ENCODE results near the gene LRRC4B. TPM values are rescaled to one million over a fixed set of nuclear protein-coding genes. Genes with fewer than 3 reads are reported as not detected.

The LRRC4B gene
- total and polyA plus RNA-seq, 2 donors (not counting 1 experiment from before 2014, with no cell fraction given), result 0.02 to 0.17 TPM

DNA sequence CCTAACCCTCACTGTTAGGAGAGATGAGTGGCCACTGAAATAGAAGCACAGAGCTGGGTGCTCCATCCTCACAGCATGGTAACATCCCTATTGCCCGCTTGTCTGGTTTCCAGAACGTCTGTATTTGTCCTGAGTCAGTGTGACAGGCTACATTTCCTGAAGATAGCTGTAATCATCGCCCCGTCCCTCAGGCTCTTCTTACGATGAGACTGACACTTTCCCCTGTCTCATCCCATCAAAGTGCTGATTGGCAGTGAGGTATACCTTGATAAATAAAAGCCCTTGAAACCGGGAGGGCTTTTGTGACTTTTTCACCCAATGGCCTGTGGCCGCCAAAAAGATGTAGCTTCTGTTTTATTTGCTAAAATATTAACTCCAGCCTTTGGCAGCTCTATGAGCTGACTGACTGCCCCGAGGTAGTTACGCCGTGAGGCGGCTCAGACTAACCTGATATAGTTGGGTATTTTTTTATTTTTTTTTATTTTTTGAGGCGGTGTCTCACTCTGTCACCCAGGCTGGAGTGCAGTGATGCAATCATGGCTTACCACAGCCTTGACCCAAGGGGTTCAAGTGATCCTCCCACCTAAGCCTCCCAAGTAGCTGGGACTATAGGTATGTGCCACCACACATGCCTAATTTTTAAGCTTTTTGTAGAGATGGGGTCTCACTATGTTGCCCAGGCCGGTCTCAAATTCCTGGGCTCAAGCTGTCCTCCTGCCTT lies 5.7 kb upstream of the LRRC4B start:
- TF ChIP-seq EZH2 (IDR thresholded peaks at IDR 0.05; ENCODE audit: low read length, missing control alignments), result no peak
- TF ChIP-seq, protein P1, sequence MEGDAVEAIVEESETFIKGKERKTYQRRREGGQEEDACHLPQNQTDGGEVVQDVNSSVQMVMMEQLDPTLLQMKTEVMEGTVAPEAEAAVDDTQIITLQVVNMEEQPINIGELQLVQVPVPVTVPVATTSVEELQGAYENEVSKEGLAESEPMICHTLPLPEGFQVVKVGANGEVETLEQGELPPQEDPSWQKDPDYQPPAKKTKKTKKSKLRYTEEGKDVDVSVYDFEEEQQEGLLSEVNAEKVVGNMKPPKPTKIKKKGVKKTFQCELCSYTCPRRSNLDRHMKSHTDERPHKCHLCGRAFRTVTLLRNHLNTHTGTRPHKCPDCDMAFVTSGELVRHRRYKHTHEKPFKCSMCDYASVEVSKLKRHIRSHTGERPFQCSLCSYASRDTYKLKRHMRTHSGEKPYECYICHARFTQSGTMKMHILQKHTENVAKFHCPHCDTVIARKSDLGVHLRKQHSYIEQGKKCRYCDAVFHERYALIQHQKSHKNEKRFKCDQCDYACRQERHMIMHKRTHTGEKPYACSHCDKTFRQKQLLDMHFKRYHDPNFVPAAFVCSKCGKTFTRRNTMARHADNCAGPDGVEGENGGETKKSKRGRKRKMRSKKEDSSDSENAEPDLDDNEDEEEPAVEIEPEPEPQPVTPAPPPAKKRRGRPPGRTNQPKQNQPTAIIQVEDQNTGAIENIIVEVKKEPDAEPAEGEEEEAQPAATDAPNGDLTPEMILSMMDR (conservative IDR thresholded peaks at IDR 0.05 in 1 of 2, IDR thresholded peaks at IDR 0.05 in 1 of 2; ENCODE audit: low read depth in 1 of 2, low read length in 2 of 2), result no peak
- DNase-seq (ENCODE audit: low read depth in 2 of 2), result no peak
- H2AFZ ChIP-seq (ENCODE audit: low read length), result no peak overlapping the region

DNA sequence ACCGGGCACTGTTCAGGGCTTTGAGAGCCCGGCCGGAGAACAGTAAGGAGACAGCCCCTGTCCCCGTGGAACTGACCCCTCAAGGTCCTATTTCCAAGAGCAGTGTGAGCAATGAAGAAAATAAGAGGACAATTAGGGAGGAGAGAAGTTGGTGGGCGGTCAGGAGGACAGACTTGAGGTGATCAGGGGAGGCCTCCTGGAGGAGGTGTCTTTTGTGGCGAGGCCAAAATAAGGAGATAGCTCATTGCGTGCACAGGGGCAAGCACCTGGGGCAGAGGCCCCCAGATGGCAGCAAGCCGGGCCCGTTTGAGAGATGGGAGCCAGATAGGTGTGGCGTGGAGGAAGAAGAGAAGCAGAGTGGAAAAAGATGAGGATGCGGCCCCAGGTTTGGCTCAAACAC lies 2.8 kb upstream of the LRRC4B start:
- Histone ChIP-seq H3K4me3 (replicated peaks in 1 of 4; ENCODE audit: control extremely low read depth in 1 of 4, insufficient read depth in 1 of 4, low read depth in 3 of 4, low read length in 4 of 4) (no peak overlapping the region), H3K4me2 (ENCODE audit: extremely low read depth, insufficient read depth, low read length) (no peak overlapping the region)

More for the DNA sequence above, 5.7 kb upstream of the LRRC4B start:
- no peaks in the 10 kb centered on the region for H3K79me2 ChIP-seq (ENCODE audit: control insufficient read depth, insufficient read depth, low read length)
- no peak overlapping the region for H3K9ac ChIP-seq (ENCODE audit: insufficient read depth, low read length)
- no peak overlapping the region for H3K4me2 ChIP-seq (ENCODE audit: extremely low read depth, insufficient read depth, low read length)
- no peak overlapping the region for H3K27ac ChIP-seq (ENCODE audit: insufficient read depth, low read length)
- H3K4me3 ChIP-seq (replicated peaks in 1 of 4; ENCODE audit: control extremely low read depth in 1 of 4, insufficient read depth in 1 of 4, low read depth in 3 of 4, low read length in 4 of 4), result no peak overlapping the region
- no peaks in the 10 kb centered on the region for H3K9me3 ChIP-seq (ENCODE audit: control insufficient read depth, insufficient read depth, low read depth, low read length)
- no peaks in the 10 kb centered on the region for H3K36me3 ChIP-seq (ENCODE audit: control insufficient read depth, insufficient read depth, low read length)
- H3K27me3 ChIP-seq (ENCODE audit: control insufficient read depth, insufficient read depth, low read length), result no peaks in the 10 kb centered on the region
- H3K4me1 ChIP-seq (ENCODE audit: control insufficient read depth, extremely low read depth, insufficient read depth, low read length), result no peaks in the 10 kb centered on the region
- H4K20me1 ChIP-seq (ENCODE audit: control insufficient read depth, extremely low read depth, insufficient read depth, low read length), result no peaks in the 10 kb centered on the region

DNA sequence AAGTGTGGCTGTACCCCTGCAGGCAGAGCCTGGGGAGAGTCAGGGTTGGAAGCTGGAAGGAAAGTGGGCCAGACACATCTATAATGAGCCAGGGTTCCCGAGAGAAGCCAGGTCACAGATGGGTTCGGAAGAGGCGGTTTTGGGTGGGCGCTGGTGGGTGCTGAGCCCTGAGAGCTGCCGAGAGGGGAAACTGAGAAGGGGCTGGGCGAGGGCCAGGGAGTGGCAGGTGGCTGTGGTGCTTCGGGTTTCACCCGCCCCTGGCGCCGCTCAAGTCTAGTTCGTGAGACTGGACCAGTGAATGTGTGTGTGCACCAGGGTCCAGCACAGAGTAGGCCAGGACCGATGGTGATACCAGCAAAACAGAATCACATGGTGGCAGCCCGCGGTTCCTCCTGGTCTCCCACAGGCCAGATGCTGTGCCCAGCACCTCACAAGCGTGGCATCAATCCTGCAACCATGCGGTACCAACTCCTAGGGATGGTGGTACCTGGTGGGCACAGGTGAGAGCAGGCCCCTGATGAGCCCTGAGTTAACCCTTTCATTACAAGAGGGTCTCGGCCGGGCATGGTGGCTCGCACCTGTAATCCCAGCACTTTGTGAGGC lies 1.8 kb upstream of the LRRC4B start:
- no peak overlapping the region for H2AFZ ChIP-seq (ENCODE audit: low read length)
- no peaks in the 10 kb centered on the region for H4K20me1 ChIP-seq (ENCODE audit: control insufficient read depth, extremely low read depth, insufficient read depth, low read length)
- no peaks in the 10 kb centered on the region for H3K4me1 ChIP-seq (ENCODE audit: control insufficient read depth, extremely low read depth, insufficient read depth, low read length)
- no peaks in the 10 kb centered on the region for H3K79me2 ChIP-seq (ENCODE audit: control insufficient read depth, insufficient read depth, low read length)
- TF ChIP-seq, protein P1 (conservative IDR thresholded peaks at IDR 0.05 in 1 of 2, IDR thresholded peaks at IDR 0.05 in 1 of 2; ENCODE audit: low read depth in 1 of 2, low read length in 2 of 2), result no peak
- TF ChIP-seq EZH2 (IDR thresholded peaks at IDR 0.05; ENCODE audit: low read length, missing control alignments), result no peak
- H3K9me3 ChIP-seq (ENCODE audit: control insufficient read depth, insufficient read depth, low read depth, low read length), result no peaks in the 10 kb centered on the region
- H3K4me3 ChIP-seq (replicated peaks in 1 of 4; ENCODE audit: control extremely low read depth in 1 of 4, insufficient read depth in 1 of 4, low read depth in 3 of 4, low read length in 4 of 4), result no peak overlapping the region
- H3K27me3 ChIP-seq (ENCODE audit: control insufficient read depth, insufficient read depth, low read length), result no peaks in the 10 kb centered on the region
- no peak overlapping the region for H3K27ac ChIP-seq (ENCODE audit: insufficient read depth, low read length)
- H3K4me2 ChIP-seq (ENCODE audit: extremely low read depth, insufficient read depth, low read length), result no peak overlapping the region
- DNase-seq (ENCODE audit: low read depth in 2 of 2), result no peak
- H3K36me3 ChIP-seq (ENCODE audit: control insufficient read depth, insufficient read depth, low read length), result no peaks in the 10 kb centered on the region
- H3K9ac ChIP-seq (ENCODE audit: insufficient read depth, low read length), result no peak overlapping the region

More for the DNA sequence above, 2.8 kb upstream of the LRRC4B start:
- Histone ChIP-seq H3K27me3 (ENCODE audit: control insufficient read depth, insufficient read depth, low read length) (no peaks in the 10 kb centered on the region), H3K36me3 (ENCODE audit: control insufficient read depth, insufficient read depth, low read length) (no peaks in the 10 kb centered on the region), H3K9me3 (ENCODE audit: control insufficient read depth, insufficient read depth, low read depth, low read length) (no peaks in the 10 kb centered on the region), H3K4me1 (ENCODE audit: control insufficient read depth, extremely low read depth, insufficient read depth, low read length) (no peaks in the 10 kb centered on the region), H2AFZ (ENCODE audit: low read length) (no peak overlapping the region), H3K79me2 (ENCODE audit: control insufficient read depth, insufficient read depth, low read length) (no peaks in the 10 kb centered on the region), H3K9ac (ENCODE audit: insufficient read depth, low read length) (no peak overlapping the region), H3K27ac (ENCODE audit: insufficient read depth, low read length) (no peak overlapping the region), H4K20me1 (ENCODE audit: control insufficient read depth, extremely low read depth, insufficient read depth, low read length) (no peaks in the 10 kb centered on the region)
- DNase-seq (ENCODE audit: low read depth in 2 of 2), result no peak
- TF ChIP-seq, protein P1 (conservative IDR thresholded peaks at IDR 0.05 in 1 of 2, IDR thresholded peaks at IDR 0.05 in 1 of 2; ENCODE audit: low read depth in 1 of 2, low read length in 2 of 2), result no peak
- TF ChIP-seq EZH2 (IDR thresholded peaks at IDR 0.05; ENCODE audit: low read length, missing control alignments), result no peak

Measured in fibroblast of lung (primary cell).